Osteoblast (primary cell): Measurements from ENCODE around the gene USB1. TPM values are rescaled to one million over a fixed set of nuclear protein-coding genes. Genes with fewer than 3 reads are reported as not detected.
A peak's percentile ranks its signal among the peaks of the same experiment; 100 is the strongest.

Experiments used
- DNase-seq: peaks from one replicate; pipeline ENCODE4 v3.0.0; 2011; ENCODE audit warnings: low spot score, mixed read lengths; ENCODE audit not compliant: insufficient read length; ENCODE audit errors: missing footprints
- H2AFZ ChIP-seq: 2 replicates; pipeline ENCODE4 v1.6.0; 2011; ENCODE audit warnings: mild to moderate bottlenecking, low read length
- H3K27ac ChIP-seq: 2 replicates; pipeline ENCODE4 v1.5.1; 2011; ENCODE audit warnings: mild to moderate bottlenecking, low read depth, low read length, moderate library complexity
- H3K27me3 ChIP-seq: 2 replicates; pipeline ENCODE4 v1.6.0; 2012; ENCODE audit warnings: mild to moderate bottlenecking, control low read depth, inconsistent platforms, low read length, moderate library complexity; ENCODE audit not compliant: insufficient read depth
- H3K36me3 ChIP-seq: 2 replicates; pipeline ENCODE4 v1.5.1; 2011; ENCODE audit warnings: mild to moderate bottlenecking, low read length, control low read depth, moderate library complexity; ENCODE audit not compliant: insufficient read depth
- H3K4me1 ChIP-seq: 2 replicates; pipeline ENCODE4 v1.5.1; 2011; ENCODE audit warnings: mild to moderate bottlenecking, low read length, control low read depth, moderate library complexity; ENCODE audit not compliant: insufficient read depth
- H3K4me2 ChIP-seq: 2 replicates; pipeline ENCODE4 v1.6.0; 2011; ENCODE audit warnings: mild to moderate bottlenecking, low read length; ENCODE audit not compliant: insufficient read depth
- H3K4me3 ChIP-seq: fragments of 200-600 bp; sonication (generic); 3 replicates; pipeline ENCODE4 v1.5.1; 2012; ENCODE audit warnings: mild to moderate bottlenecking, low read length, inconsistent platforms; ENCODE audit not compliant: insufficient read depth
- H3K79me2 ChIP-seq: 2 replicates; pipeline ENCODE4 v1.6.0; 2012; ENCODE audit warnings: mild to moderate bottlenecking, low read length, control low read depth, inconsistent platforms; ENCODE audit not compliant: insufficient read depth
- H3K9me3 ChIP-seq: 2 replicates; pipeline ENCODE4 v1.5.1; 2011; ENCODE audit warnings: low read depth, low read length, control low read depth
- H4K20me1 ChIP-seq: 2 replicates; pipeline ENCODE4 v1.6.0; 2012; ENCODE audit warnings: mild to moderate bottlenecking, low read length, control low read depth; ENCODE audit not compliant: insufficient read depth
- total RNA-seq: library from RNA; depleted of rRNA; stranded (reverse); fragments of >200 nt; gene quantifications from 2 replicates; pipeline ENCODE4 v1.2.3, GENCODE V29; 2012
- TF ChIP-seq, protein P1 (sequence below): IDR thresholded peaks from 2 replicates; pipeline ENCODE4 v1.5.1; 2011; ENCODE audit warnings: mild to moderate bottlenecking, low read depth, low read length, moderate library complexity; ENCODE audit errors: extremely low read depth

USB1 gene
- total RNA-seq, 1 donor, result 19.2 TPM

DNA sequence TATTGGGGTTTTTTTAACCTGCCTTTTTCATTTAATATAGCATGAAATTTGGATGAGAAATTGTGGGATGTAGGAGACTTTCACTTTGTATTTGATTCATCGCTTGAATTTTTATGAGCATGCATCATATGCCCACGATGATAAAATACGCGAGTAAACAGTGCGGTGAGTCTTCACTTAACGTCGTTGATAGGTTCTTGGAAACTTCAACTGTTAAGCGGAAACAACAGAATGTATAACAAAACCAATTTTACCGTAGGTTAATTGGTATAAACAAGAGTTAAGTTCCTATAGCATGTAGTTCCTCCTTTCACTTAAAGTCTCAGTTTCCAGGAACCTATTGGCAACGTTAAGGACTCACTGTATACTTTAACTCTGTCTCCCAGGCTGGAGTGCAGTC lies 53.1 kb downstream of the USB1 start:
- Histone ChIP-seq H4K20me1 (no peaks in the 10 kb centered on the region), H3K4me2 (no peak overlapping the region), H3K79me2 (no peaks in the 10 kb centered on the region), H3K36me3 (no peaks in the 10 kb centered on the region), H3K9me3 (no peaks in the 10 kb centered on the region), H3K4me3 (no peak overlapping the region), H3K27ac (no peak overlapping the region), H2AFZ (no peak overlapping the region), H3K4me1 (no peaks in the 10 kb centered on the region), H3K27me3 (peaks cover 16% of the 10 kb centered on the region)
- TF ChIP-seq, protein P1, sequence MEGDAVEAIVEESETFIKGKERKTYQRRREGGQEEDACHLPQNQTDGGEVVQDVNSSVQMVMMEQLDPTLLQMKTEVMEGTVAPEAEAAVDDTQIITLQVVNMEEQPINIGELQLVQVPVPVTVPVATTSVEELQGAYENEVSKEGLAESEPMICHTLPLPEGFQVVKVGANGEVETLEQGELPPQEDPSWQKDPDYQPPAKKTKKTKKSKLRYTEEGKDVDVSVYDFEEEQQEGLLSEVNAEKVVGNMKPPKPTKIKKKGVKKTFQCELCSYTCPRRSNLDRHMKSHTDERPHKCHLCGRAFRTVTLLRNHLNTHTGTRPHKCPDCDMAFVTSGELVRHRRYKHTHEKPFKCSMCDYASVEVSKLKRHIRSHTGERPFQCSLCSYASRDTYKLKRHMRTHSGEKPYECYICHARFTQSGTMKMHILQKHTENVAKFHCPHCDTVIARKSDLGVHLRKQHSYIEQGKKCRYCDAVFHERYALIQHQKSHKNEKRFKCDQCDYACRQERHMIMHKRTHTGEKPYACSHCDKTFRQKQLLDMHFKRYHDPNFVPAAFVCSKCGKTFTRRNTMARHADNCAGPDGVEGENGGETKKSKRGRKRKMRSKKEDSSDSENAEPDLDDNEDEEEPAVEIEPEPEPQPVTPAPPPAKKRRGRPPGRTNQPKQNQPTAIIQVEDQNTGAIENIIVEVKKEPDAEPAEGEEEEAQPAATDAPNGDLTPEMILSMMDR, result no peak
- peak; percentile 53 for DNase-seq

DNA sequence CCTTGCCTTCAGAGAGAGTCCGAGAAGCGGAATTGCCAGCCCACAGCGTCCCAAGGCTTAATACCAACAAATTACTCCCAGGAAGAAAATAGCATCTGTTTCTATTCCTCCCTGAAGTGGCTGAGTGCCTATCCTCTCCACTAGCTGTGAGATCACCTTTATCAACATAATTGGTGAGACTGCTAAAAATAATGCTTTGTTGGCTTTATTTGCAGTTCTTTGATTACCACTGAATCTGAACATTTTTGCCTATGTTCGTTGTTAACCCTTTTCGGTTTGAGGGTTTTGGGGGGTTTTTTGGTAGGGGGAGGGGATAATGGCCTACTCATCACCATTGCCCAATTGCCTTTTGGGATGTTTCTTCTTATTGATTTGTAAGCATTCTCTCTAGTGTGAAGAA lies 55.4 kb downstream of the USB1 start:
- no peak for DNase-seq

DNA sequence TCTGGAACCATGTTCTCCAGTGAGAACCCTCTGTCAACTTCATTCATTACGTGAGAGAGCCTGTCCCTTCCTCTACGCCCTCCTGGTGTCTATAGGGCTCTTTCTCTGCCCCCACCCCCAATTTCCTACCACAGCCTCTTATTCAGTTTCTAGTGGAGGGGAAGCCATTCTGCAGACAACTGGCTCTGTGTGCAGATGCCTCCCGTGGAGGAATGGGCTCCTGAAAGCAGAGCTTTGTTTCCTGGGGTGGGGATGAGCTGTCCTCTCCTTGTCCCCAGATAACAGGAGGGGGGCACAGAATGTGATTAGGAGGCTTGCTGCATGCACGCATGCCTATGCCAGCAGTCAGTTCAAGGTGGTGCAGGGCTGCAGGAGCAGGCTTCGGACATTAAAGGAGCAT lies 55.9 kb downstream of the USB1 start:
- H3K4me2 ChIP-seq, result no peak overlapping the region
- H3K4me3 ChIP-seq, result no peak overlapping the region
- TF ChIP-seq, protein P1, result no peak
- H3K36me3 ChIP-seq, result no peaks in the 10 kb centered on the region
- peaks cover 16% of the 10 kb centered on the region for H3K27me3 ChIP-seq
- H3K79me2 ChIP-seq, result no peaks in the 10 kb centered on the region
- DNase-seq, result no peak
- no peaks in the 10 kb centered on the region for H4K20me1 ChIP-seq
- H3K9me3 ChIP-seq, result no peaks in the 10 kb centered on the region
- H2AFZ ChIP-seq, result no peak overlapping the region
- no peak overlapping the region for H3K27ac ChIP-seq
- no peaks in the 10 kb centered on the region for H3K4me1 ChIP-seq

More for the DNA sequence above, 55.4 kb downstream of the USB1 start:
- H4K20me1 ChIP-seq, result no peaks in the 10 kb centered on the region
- no peaks in the 10 kb centered on the region for H3K79me2 ChIP-seq
- no peaks in the 10 kb centered on the region for H3K36me3 ChIP-seq
- H3K27me3 ChIP-seq, result peaks cover 16% of the 10 kb centered on the region
- H2AFZ ChIP-seq, result no peak overlapping the region
- no peak overlapping the region for H3K27ac ChIP-seq
- H3K9me3 ChIP-seq, result no peaks in the 10 kb centered on the region
- no peaks in the 10 kb centered on the region for H3K4me1 ChIP-seq
- TF ChIP-seq, protein P1, result no peak
- no peak overlapping the region for H3K4me2 ChIP-seq
- H3K4me3 ChIP-seq, result no peak overlapping the region

DNA sequence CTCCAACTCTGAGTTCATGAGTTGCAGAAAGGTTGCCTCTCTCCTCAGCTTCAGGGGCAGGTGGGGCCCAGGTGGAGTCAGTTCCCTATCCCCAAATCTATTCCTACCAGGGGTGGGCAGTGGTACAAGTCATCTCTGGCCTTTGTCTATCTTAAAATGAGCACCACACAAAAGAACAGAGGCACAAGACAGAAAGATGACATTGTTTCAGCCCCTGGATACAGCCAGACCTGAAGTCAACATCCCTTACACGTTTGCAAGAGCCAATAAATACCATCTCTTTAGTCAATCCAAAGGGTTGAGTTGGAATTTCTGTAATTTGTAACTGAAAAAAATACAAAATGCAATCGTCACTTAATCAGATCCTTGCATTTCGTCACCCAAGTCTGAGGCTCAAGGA lies 56.6 kb downstream of the USB1 start:
- H3K4me2 ChIP-seq, result no peak overlapping the region
- H3K9me3 ChIP-seq, result no peaks in the 10 kb centered on the region
- no peaks in the 10 kb centered on the region for H3K4me1 ChIP-seq
- no peaks in the 10 kb centered on the region for H3K79me2 ChIP-seq
- H3K27me3 ChIP-seq, result peaks cover 16% of the 10 kb centered on the region
- TF ChIP-seq, protein P1, result no peak
- H3K27ac ChIP-seq, result no peak overlapping the region
- DNase-seq, result peak; percentile 19
- no peaks in the 10 kb centered on the region for H4K20me1 ChIP-seq
- H2AFZ ChIP-seq, result no peak overlapping the region
- H3K4me3 ChIP-seq, result no peak overlapping the region
- H3K36me3 ChIP-seq, result no peaks in the 10 kb centered on the region
